Kidney (tissue), 14 donors: ENCODE data around the gene SRSF4. TPM values are rescaled to one million over a fixed set of nuclear protein-coding genes. Genes with fewer than 3 reads are reported as not detected.

Experiments
- DNase-seq, 5 donors: peaks; one replicate each; pipeline ENCODE4 v3.0.0-alpha.2; 2013 to 2020
- FAIRE-seq: peaks from 2 replicates; lab custom pipeline; 2012; peaks lifted over from hg19 to GRCh38; lab: Jason Lieb, UNC
- H3K27ac ChIP-seq, 2 donors: one replicate each; pipeline ENCODE4 v1.7.0; 2013; ENCODE audit warnings: low read depth in 2 of 2, low read length in 2 of 2, inconsistent platforms in 1 of 2
- H3K27me3 ChIP-seq: one replicate; pipeline ENCODE4 v1.7.1; 2013; ENCODE audit warnings: low read length, inconsistent platforms; ENCODE audit not compliant: control insufficient read depth, insufficient read depth
- H3K36me3 ChIP-seq, 3 donors: one replicate each; pipeline versions ENCODE4 v1.7.0 to v1.7.1; 2013; ENCODE audit warnings: low read length in 3 of 3, control low read depth in 1 of 3, inconsistent platforms in 1 of 3; ENCODE audit not compliant: insufficient read depth in 3 of 3, control insufficient read depth in 2 of 3
- H3K4me1 ChIP-seq, 3 donors: one replicate each; pipeline versions ENCODE4 v1.7.0 to v1.7.1; 2013; ENCODE audit warnings: low read length in 3 of 3, inconsistent platforms in 1 of 3, low read depth in 1 of 3; ENCODE audit not compliant: control insufficient read depth in 2 of 3, insufficient read depth in 2 of 3
- H3K4me3 ChIP-seq, 3 donors: one replicate each; pipeline versions ENCODE4 v1.7.0 to v1.8.1; 2013; ENCODE audit warnings: low read length in 3 of 3, control low read depth in 1 of 3, inconsistent platforms in 1 of 3
- H3K9ac ChIP-seq, 3 donors: one replicate each; pipeline versions ENCODE4 v1.7.0 to v1.7.1; 2013; ENCODE audit warnings: low read length in 3 of 3, control low read depth in 1 of 3, inconsistent platforms in 1 of 3
- H3K9me3 ChIP-seq, 3 donors: one replicate each; pipeline versions ENCODE4 v1.7.0 to v1.7.1; 2013; ENCODE audit warnings: low read length in 3 of 3, control low read depth in 1 of 3, inconsistent platforms in 1 of 3; ENCODE audit not compliant: control insufficient read depth in 2 of 3, insufficient read depth in 1 of 3
- CTCF ChIP-seq: IDR thresholded peaks from 3 replicates; pipeline ENCODE4 v1.5.1; 2012; ENCODE audit warnings: mild to moderate bottlenecking, moderate library complexity, borderline replicate concordance; ENCODE audit not compliant: insufficient read depth; ENCODE audit errors: extremely low read depth
- intact Hi-C: fragments of 100-400 bp; cut with DNase I; formaldehyde crosslinking; loops from one replicate; pipeline ENCODE4 v1.11.1; 2022
- polyA plus RNA-seq: library from polyadenylated mRNA; stranded (reverse); fragments of 350-450 nt; fragmentation: Illumina TruSeq; extraction: RNeasy Lipid Tissue Mini Kit (QIAGEN cat#74804); gene quantifications from one replicate; pipeline ENCODE4 v1.2.3, GENCODE V29; 2014; ENCODE audit warnings: low read depth, low replicate concordance; ENCODE audit not compliant: insufficient read depth
- total RNA-seq: library from RNA; stranded (reverse); fragmentation: NEBNext Ultra II Directional; extraction: Animal tissue kit (Norgen Biotek cat#: 25700); gene quantifications from one replicate; pipeline ENCODE4 v1.2.1, GENCODE V29; 2021
- donor health status: control.
- donor health status: control.
- donor health status: control.
- donor health status: control.
- donor health status: control.
- donor health status: DM: yes; HTN: yes; CAD: no.
- donor health status: Normal renal cell carcinoma (clear cell type).

Gene SRSF4
- total and polyA plus RNA-seq, 2 donors from 2014 or later, result 48.4 to 72.3 TPM

DNA sequence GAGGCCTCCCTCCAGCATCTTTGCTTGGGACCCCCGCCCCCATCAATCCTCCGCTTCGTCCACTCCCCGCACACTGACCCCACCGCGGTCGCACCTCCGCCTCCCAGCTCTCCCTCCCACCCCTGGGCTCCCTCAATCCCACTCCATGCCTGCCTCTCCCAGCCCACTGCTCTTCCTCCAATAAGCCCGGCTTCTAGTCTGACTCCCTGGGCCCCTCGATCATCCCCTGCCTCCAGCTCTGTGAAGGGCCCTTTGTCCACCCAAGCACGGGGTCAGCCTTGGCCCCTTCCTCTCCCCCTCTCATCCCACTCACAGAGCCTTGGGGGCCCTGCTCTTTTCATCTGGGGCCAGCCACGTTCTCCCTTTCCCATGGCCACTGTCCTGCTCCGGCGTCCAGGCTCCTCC, 56.5 kb downstream of the SRSF4 start:
- DNase-seq (peak in 1 of 5 donors; percentile 77), FAIRE-seq (no peak)
- intact Hi-C loops, result no loop called here
- no peaks in the 10 kb centered on the region for H3K9me3 ChIP-seq
- H3K27me3 ChIP-seq, result no peaks in the 10 kb centered on the region
- peak overlapping the region; percentile 65 to 80 for H3K27ac ChIP-seq
- H3K4me3 ChIP-seq, result peak overlapping the region in 2 of 3 donors; percentile 36 to 66
- peak overlapping the region in 2 of 3 donors; percentile 60 to 82 for H3K9ac ChIP-seq
- TF ChIP-seq CTCF, result no peak
- H3K4me1 ChIP-seq, result peaks cover 0 to 6% (median 0%) of the 10 kb centered on the region in 3 donors
- H3K36me3 ChIP-seq, result no peaks in the 10 kb centered on the region

DNA sequence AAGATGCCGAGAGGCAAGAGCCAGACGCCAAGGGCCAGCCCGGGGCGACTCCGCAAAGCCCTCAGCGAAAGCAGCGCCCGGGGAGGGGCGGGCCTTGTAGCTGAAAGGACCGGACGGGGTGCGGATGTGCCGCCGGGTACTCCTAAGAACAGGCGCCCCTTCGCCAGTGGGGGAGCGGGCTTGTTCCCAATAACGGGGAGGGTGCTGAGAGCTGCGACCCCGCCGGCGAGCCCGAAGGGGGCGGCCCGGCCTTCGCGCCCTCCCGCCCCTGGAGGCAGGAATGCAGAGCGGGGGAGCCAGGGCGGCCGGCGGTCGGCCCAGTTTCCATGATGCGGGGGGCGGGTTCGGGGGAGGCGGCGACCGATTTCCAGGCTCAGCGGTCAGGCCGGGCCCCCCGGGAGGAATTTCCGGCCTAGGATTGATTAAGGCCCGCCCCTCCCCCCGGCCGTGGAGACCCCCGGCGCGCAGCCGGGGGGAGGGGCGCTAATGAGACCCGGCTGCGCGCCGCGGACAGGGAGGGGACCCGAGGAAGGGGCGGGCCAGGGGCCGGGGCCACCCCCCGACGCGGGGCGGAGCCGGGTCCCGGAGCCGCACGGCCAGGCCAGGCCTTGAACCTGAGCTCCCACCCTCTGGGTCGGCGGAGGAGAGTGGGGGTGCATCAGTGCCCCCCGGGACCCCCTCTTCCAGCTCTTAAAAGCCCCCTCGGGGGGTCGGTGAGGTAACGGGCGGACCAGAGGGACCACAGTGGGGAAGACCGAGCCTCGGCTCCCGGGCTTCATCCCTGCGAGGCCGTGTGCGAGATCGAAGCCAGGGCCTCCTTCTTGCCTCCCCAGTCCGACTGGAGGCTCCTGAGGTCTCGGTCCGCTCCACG, 57.1 kb downstream of the SRSF4 start:
- Histone ChIP-seq H3K27me3 (no peaks in the 10 kb centered on the region), H3K4me1 (peaks cover 0 to 6% (median 0%) of the 10 kb centered on the region in 3 donors), H3K36me3 (no peaks in the 10 kb centered on the region), H3K9ac (peak overlapping the region; percentile 26 to 82 (median 60)), H3K27ac (peak overlapping the region; percentile 80 to 93), H3K4me3 (peak overlapping the region; percentile 36 to 66 (median 63)), H3K9me3 (no peaks in the 10 kb centered on the region)
- TF ChIP-seq CTCF, result peak; percentile 47
- DNase-seq (peak; percentile 88 to 97 (median 93)), FAIRE-seq (no peak)
- intact Hi-C loops, result no loop called here

- Histone ChIP-seq H3K4me1 (peaks cover 0 to 6% (median 0%) of the 10 kb centered on the region in 3 donors), H3K27ac (peak within 1 kb of the TSS; percentile 82 to 93), H3K9me3 (no peaks in the 10 kb centered on the region), H3K36me3 (no peaks in the 10 kb centered on the region), H3K9ac (peak within 1 kb of the TSS; percentile 26 to 82 (median 48)), H3K4me3 (peak within 1 kb of the TSS; percentile 36 to 66 (median 63)), H3K27me3 (no peaks in the 10 kb centered on the region)
- FAIRE-seq (no peak), DNase-seq (peak in 2 of 5 donors; percentile 46 to 79)
- no peak for TF ChIP-seq CTCF
- intact Hi-C loops, result no loop called here
Measured at GRCh38 chr1:29123887-29124365, 57.8 kb downstream of the SRSF4 start, which contains the start of gene TMEM200B. Gene TMEM200B (minus strand): TSS chr1:29123903. CDS start chr1:29121828, 2,075 bp downstream.
